HEK293 (cell line): ENCODE data around the gene RGN.

Source experiments
- ZNF121 ChIP-seq: fragments of 450-650 bp; formaldehyde crosslinking; IDR thresholded peaks from 2 replicates; pipeline ENCODE4 v1.5.1; 2016; ENCODE audit warnings: missing biosample characterization, missing genetic modification characterization
- ZNF785 ChIP-seq: fragments of 450-650 bp; formaldehyde crosslinking; IDR thresholded peaks from 2 replicates; pipeline ENCODE4 v1.5.1; 2016; ENCODE audit warnings: missing biosample characterization, missing genetic modification characterization

DNA sequence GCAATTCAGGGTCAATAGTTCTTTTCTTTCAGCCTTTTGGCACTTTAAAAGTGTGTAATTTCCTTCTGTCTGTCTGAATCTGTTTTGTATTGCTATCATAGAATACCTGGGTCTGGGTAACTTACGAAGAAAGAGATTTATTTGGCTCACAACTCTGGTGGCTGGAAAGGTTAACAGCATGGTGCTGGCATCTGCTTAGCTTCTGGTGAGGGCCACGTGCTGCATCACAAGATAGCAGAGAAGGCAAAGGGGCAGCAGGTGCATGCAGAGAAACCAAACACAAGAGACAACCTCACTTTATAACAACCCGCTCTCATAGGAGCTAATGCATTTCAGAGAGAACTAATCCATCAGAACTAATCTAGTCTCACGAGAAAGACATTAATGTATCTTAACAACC, 18.8 kb downstream of the RGN start:
- no peak for TF ChIP-seq ZNF121 (tag by site-specific recombination)
- TF ChIP-seq ZNF785 (tag by site-specific recombination) = no peak
